ENCODE measurements around the gene PFKL.

Gene PFKL

DNA sequence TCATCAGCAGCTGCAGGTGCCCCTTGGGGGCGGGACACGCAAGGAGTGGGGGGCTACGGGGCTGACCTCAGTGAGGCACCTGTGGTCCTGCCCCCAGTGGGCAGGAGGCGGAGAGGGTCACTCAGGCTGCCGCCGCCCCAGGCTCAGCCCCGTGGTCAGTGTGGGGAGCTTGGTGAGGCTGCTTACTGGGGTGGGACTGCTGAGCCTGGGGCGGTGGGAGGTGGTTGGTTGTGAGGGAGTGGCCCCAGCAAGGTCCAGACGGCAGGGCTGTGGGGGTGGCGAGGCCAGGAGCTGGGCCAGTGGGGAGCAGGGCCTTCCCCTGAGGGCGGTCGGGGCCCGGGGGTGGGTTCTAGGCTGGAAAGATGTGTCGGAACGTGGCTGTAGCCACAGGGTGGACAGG, 14.3 kb downstream of the PFKL start:
- DNase-seq (ENCODE audit: low read depth): no peak

DNA sequence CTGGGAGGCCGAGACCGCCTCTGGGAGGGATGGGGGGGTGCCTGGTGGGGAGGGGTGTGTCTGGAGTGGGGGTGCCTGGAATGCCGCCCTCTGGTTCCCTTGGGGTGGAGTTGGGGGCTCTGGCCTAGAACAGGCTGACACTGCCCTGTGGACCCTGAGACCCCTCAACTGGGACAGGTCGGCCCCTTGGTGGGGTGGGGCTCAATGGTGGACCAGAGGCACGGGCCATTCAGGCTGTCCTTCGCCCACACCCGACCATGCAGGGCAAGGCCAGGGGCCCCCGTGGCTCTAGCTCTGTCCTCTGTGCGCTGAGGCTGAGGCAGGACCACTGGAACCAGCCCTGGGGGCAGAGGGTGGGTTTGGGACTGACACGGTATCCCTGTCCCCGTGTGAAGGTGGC, 14.7 kb downstream of the PFKL start:
- no peak for DNase-seq (ENCODE audit: low read depth)

DNA sequence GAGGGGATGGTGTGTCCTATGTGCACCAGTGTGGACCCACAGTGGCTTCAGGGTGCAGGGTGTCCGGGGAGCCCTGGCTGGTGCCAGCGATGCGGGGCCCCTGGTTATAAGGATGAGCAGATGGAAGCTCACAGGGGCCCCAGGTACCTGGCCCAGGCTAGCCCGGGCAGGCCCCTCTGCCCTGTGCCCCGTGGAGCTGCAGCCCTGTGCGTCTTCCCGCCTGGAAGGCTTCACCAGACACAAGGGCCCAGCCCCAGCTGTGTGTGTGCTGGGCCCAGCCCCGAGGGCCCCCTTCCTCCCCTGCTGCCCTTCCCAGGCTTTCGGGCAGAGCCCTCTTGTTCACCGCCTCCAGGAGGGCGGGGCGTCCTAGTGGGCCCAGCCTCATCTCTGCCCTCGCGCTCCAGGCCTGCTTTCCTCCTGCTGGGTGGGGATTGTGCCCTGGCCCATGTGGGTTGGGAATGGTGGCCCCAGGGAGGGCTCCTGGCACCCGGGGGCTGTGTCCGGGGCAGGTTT, 15.9 kb downstream of the PFKL start:
- DNase-seq (ENCODE audit: low read depth): no peak

GRCh38 chr21:44316277-44316900, 16.5 kb downstream of the PFKL start:
- DNase-seq (ENCODE audit: low read depth): no peak

- DNase-seq (ENCODE audit: low read depth): no peak
Measured at GRCh38 chr21:44317241-44317782, 17.5 kb downstream of the PFKL start.

- no peak for DNase-seq (ENCODE audit: low read depth)
Measured at GRCh38 chr21:44317871-44318270, 18.0 kb downstream of the PFKL start.

- no peak for DNase-seq (ENCODE audit: low read depth)
Measured at GRCh38 chr21:44318489-44319285, 18.8 kb downstream of the PFKL start.

DNA sequence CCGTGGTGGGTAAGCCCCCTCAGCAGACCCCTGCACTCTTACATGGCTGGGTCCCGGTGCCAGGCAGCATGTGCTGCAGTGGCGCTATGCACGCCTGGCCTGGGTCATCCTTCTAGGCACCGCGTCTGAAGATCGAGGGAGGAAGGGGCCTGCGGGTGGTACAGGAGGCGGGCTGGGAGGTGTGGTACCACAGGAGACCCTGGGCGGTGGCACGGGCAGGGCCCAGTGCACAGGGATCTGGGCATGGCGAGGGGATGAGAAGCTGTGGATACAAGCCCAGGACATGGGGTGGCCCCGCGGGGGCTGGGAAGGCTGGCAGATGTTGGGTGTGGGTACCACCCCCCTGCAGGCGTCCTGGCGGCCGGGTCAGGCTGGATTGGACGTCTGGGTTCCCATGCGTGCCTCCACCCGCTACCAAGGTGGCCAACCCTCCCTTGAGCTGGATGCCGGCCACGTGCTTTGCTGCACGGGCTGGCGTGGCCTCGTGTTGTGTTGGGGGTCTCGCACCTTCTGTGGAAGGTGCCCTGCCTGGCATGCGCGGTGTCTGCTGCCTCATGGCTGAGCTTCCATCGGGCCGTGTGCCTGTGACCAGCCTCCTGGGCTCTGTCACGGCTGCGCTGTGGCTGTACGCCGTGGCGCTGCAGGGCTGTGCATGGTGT, 19.7 kb downstream of the PFKL start:
- DNase-seq (ENCODE audit: low read depth): no peak

- DNase-seq (ENCODE audit: low read depth): no peak
Measured at GRCh38 chr21:44320847-44321246, 21.0 kb downstream of the PFKL start.

GRCh38 chr21:44321846-44322450, 22.1 kb downstream of the PFKL start:
- DNase-seq (ENCODE audit: low read depth): no peak

DNA sequence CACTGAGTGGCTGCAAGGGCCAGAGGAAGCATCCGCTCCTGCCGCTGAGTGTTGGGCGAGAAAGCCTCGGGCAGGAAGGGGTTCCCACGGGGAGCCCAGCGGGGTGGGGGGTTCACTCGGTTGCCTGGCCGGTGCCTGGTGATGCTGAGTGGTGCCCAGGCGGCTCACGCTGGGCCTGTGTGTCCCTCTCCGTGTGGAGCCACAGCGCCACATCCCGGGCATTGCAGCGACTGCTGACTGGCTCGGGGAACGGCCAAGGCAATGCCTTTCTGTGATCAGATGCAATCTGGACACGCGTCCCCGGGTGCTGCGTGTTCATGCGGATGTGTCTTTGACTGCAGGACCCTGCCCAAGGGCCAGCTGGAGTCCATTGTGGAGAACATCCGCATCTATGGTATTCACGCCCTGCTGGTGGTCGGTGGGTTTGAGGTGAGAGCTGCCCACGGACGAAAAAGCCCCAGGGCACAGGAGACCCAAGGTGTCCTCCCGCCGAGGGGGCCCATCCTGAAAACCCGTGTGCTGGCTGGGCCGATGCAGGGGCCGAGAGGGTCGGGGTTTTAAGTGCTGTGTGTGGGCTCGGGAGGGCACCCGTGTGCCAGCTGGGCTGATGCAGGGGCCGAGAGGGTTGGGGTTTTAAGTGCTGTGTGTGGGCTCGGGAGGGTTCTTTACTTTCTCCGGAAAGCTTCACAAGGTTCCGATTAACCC, 22.9 kb downstream of the PFKL start:
- no peak for DNase-seq (ENCODE audit: low read depth)

DNA sequence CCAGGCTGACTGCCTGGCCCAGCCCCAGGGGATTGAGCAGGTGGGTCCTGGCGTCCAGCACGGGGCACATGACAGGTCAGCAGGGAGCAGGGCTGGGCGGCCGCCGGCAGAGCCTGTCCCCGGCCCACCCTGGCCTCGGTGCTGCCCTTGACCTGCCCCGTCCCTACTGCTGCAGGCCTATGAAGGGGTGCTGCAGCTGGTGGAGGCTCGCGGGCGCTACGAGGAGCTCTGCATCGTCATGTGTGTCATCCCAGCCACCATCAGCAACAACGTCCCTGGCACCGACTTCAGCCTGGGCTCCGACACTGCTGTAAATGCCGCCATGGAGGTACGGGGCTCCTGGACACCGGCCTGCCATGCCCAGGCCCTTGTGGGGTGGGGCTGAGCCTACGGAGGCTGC, 23.7 kb downstream of the PFKL start:
- DNase-seq (ENCODE audit: low read depth): no peak

GRCh38 chr21:44324106-44324853, 24.4 kb downstream of the PFKL start:
- no peak for DNase-seq (ENCODE audit: low read depth)

DNA sequence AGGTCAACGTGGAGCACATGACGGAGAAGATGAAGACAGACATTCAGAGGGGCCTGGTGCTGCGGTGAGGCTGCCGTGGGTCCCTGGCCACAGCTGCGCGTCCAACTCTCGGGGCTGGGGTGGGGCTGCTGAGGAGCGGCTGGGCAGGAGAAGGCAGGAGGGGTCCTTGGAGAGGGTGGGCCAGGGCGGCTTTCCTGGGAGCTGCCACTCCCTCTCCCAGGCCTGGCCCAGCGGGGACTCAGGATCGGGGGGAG, 24.9 kb downstream of the PFKL start:
- DNase-seq (ENCODE audit: low read depth): no peak

DNA sequence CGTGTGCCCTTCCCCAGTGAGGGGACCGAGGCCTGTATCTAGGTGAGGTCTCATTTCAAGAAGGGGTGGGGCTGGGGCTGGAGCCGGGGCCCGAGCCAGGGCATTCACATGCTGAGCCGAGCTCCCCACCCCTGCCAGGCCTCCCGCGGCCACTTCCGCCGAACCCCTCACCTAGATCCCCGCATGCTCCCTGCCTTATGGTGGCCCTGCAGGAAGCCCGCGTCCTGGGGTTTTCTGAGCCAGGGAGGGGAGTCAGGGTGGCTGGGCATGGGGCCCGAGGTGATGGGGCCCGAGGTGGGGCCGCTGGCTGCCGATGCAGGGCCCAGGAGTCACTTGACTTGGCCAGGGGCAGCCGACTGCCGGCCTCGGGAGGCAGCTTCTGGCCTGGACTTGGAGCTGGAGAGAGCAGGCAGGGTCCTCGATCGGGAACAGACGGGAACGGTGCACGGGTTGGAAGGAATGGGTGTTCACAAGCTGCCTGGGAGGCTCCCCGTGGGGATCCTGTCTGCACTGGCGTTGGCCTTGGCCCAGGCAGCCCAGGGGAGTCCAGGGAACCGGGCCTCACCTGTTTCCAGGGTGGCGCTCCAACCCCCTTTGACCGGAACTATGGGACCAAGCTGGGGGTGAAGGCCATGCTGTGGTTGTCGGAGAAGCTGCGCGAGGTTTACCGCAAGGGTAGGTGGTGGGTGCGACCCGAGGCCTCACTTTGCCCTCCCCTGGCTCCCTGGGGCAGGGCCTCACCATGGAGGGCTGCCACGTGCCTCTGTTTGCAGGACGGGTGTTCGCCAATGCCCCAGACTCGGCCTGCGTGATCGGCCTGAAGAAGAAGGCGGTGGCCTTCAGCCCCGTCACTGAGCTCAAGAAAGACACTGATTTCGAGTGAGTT, 25.8 kb downstream of the PFKL start:
- no peak for DNase-seq (ENCODE audit: low read depth)

DNA sequence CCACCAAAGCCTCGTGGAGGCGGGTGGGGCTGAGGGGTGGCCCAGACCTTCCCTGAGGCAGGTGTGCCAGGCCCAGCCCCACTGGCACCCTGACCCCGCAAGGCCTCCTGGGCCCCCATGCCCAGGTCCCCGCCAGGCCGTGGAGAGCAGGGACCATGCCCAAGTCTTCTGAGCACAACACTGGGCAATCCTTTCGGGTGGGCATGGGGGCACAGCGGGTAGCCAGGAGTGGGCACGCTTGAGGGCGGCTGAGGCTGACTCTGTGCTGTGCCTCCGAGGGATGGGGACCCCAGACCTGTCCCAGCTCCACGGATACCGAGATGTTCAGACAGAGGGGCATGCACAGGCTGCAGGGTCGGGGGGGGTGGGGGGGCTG, 26.4 kb downstream of the PFKL start:
- DNase-seq (ENCODE audit: low read depth): no peak

- DNase-seq (ENCODE audit: low read depth): no peak
Measured at GRCh38 chr21:44326716-44327602, 27.1 kb downstream of the PFKL start.

DNA sequence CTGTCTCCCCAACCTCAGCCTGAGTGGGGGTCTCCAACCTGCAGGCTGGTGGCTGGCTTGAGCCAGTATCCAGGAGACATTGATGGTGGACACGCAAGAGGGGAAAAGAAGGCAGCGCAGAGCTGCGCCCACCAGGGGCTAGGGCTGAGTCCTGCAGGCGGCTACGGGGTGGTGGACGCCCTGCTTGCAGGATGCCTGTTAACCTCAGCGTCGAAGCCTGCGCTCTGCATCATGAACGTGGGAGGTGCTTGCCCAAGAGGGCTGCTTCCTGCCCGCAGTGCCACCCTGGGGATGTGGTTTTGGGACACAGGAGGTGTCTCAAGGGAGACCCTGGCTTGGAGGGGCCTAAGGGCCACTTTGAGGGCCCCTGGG, 27.7 kb downstream of the PFKL start:
- DNase-seq (ENCODE audit: low read depth): no peak

GRCh38 chr21:44328242-44328895, 28.5 kb downstream of the PFKL start:
- DNase-seq (ENCODE audit: low read depth): no peak
